ENCODE results near the gene CUL7.

Gene CUL7

GRCh38 chr6:43076464-43077332 is 23.0 kb upstream of the CUL7 start:
- no peak for DNase-seq

- DNase-seq = peak in 1 of 2 donors; percentile 6
Measured at GRCh38 chr6:43075670-43076463, 22.2 kb upstream of the CUL7 start, which contains the start of gene PTK7. Gene PTK7 (plus strand): TSS chr6:43076314. CDS start chr6:43076489, 175 bp downstream.

GRCh38 chr6:43074847-43075669 is 21.4 kb upstream of the CUL7 start:
- DNase-seq = no peak

GRCh38 chr6:43070028-43070632 is 16.5 kb upstream of the CUL7 start:
- peak in 1 of 2 donors; percentile 37 for DNase-seq

- DNase-seq = no peak
Measured at GRCh38 chr6:43062818-43063217, 9.2 kb upstream of the CUL7 start.

GRCh38 chr6:43061861-43062260 is 8.2 kb upstream of the CUL7 start:
- DNase-seq = no peak

- no peak for DNase-seq
Measured at GRCh38 chr6:43060755-43061633, 7.3 kb upstream of the CUL7 start.

- no peak for DNase-seq
Measured at GRCh38 chr6:43060034-43060754, 6.5 kb upstream of the CUL7 start.

GRCh38 chr6:43059168-43060033 is 5.8 kb upstream of the CUL7 start, which contains the start of the genes KLC4 and MRPL2:
Gene KLC4 (plus strand): TSS chr6:43059631. CDS start chr6:43061336, 1,705 bp downstream.
Gene MRPL2 (minus strand): TSS chr6:43059434. CDS start chr6:43059381, 53 bp downstream.
- peak; percentile 98 for DNase-seq

GRCh38 chr6:43058531-43058930 is 4.9 kb upstream of the CUL7 start:
- no peak for DNase-seq

- no peak for DNase-seq
Measured at GRCh38 chr6:43055966-43056365, 2.3 kb upstream of the CUL7 start.

GRCh38 chr6:43054206-43054943 is 724 bp upstream of the CUL7 start:
- DNase-seq = no peak

- peak in 1 of 2 donors; percentile 6 for DNase-seq
Measured at GRCh38 chr6:43052842-43053544, 658 bp downstream of the CUL7 start.

- no peak for DNase-seq
Measured at GRCh38 chr6:43052225-43052841, 1.3 kb downstream of the CUL7 start.

- DNase-seq = no peak
Measured at GRCh38 chr6:43050981-43051380, 2.7 kb downstream of the CUL7 start.

- DNase-seq = no peak
Measured at GRCh38 chr6:43047998-43048397, 5.7 kb downstream of the CUL7 start.

- no peak for DNase-seq
Measured at GRCh38 chr6:43045371-43045930, 8.2 kb downstream of the CUL7 start.
